ENCODE results near the gene MICU1.
"Not testable (repeated sequence)": the region's sequence is repeated elsewhere in the genome, so short reads cannot be mapped to it uniquely, and the experiment has no call there.

MICU1 gene

DNA sequence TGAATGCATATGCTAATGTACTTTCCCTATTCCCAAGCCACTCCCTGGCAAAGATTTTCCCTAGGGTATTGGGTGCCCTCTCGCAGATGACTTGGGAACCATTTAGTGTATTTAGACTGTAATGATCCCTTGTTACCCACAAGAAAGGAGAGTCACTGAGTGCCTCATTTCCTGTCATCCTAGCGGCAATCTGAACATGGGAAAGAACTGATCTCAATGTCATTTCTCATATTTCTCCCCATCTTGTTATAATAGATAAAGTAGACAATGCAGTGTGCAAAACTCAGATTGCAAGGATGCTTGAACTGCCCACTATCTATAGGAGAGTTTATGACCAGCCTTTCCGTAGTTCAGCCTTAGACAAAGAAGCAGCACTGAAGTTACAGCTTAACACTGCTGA, 123.3 kb downstream of the MICU1 start:
- DNase-seq = peak; percentile 34 to 51

DNA sequence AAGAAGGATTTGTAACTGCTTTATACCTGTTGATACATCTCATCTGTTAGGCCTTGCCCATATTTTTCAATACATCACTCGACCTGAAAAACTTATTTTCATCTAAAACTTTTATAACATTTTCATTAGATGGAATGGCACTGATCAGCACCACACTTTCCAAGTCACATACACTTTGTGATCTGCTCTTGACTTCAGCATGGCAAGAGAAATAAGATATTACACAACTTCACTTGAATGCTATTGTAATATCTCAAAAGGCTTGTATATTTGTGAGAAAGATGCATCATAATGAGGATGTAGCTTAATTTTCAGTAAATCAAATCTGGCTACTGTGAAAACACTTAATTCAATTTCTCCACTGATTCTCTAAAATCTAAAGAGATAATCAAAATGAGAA, 126.2 kb downstream of the MICU1 start:
- DNase-seq = peak in 1 of 2 donors; percentile 25

DNA sequence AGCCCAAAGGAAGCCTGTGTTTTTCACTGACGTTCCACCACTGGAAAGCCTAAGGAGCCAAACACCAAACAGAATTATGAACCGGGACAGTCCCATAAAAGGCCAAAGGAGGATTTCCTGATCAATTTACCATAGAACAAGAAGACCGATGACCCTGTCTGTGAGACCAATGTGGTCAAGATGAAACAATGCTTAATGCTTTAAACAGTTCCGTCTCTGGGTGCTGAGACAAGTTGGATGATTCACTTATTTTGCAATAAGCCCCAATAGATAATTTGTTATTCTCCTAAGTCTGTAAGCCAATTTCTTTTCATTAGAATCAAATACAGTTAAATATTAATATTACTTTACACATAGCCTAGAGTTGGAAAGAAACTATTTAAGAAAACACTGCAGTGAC, 134.9 kb downstream of the MICU1 start:
- DNase-seq = peak in 1 of 2 donors; percentile 51

DNA sequence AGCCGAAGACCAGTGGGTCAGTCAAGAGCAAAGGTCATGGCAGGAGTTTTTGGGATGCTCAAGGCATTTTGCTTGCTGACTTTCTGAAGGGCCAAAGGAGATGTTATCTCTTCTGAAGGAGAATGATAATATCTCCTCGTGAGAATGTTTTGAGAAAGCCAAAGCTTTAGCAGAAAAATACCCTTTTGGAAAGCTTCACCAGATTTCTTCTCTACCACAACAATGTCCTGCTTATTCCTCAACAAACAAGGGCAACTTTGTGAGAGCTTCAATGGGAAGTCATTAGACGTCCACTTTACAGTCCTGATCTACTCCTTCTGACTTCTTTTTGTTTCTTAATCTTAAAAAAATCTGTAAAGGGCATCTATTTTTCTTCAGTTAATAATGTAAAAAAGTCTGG, 138.4 kb downstream of the MICU1 start:
- DNase-seq = no peak

DNA sequence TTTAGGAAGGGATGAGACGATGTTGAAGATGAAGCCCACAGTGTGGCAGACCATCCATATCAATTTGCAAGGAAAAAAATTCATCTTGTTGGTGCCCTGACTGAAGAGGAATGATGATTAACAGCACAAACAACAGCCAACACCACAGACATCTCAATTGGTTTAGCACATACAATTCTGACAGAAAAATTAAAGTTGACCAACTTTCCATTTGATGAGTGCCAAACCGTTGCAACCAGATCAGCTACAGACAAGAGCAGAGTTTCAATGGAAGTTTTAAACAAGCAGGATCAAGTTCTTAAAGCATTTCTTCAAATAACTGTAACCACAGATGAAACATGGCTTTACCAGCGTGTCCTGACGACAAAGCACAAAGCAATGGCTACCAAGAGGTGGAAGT, 138.8 kb downstream of the MICU1 start:
- DNase-seq = no peak

DNA sequence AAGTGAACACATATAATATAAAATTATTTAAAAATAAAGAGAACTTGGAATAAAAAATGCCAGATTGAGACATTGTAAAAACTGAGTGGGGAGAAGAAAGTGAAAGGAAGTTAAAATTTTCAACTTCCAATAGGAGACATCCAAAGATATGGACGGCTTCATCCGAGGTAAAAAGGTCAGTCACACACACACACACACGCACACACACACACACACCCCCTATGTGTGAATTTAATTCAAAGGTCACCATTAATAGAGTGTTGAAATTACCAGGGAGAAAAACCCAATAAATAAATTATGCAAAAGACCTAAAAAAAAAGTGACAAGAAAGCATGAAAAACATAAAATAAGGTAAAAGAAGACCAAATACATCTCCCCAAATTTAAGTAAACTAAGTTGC, 140.2 kb downstream of the MICU1 start:
- DNase-seq = no peak

DNA sequence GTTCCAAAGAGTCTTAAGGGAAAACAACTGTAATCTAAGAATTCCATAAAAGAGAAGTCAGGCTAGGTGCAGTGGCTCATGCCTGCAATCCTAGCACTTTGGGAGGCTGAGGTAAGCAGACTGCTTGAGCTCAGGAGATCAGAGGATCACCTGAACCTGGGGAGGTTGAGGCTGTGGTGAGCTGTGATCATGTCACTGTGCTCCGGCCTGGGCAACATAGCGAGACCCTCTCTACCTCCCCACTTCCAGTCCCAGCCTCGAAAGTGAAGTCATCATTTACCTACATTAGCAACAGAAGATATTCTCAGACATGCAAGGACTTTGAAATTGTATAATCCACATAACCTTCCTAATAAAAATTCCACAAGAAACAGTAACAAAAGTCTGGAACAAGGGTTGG, 141.4 kb downstream of the MICU1 start:
- no peak for DNase-seq

DNA sequence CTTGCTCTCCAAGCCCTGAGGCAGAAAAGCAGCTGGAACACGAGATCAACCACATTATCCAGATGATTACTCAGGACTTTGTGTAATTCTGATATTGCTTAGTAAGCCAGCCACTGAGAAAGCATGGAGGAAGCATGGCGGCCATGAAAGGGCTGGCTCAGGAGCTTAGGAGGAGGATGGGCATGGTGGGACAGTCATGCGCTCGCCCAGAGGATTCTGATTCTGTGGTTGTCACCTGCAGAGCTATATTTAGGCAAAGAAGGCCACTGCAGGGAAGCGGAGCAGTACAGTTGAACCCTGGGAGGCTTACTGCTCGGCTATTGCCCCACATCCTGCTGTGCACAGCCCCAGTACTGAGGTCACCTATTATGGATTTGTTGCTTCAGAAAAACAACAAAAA, 142.4 kb downstream of the MICU1 start:
- DNase-seq = peak; percentile 48 to 71

DNA sequence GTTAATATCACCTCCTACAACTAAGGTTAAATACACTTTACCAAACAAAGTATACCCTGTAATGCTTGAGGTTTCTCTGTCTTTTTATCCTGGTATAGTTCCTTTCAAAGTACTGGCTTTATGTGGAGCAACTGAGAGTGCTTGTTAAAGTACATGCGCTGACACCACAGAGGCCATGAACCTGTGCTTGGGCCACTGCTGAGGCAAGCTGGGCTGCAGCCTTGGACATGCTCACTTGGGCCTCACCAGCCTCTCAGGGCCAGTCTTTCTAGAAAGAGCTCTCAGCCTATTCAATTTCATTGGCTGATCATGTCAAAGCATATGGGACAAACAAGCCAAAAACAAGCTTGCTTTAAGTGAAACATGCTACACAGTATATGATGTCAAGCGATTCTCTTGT, 145.0 kb downstream of the MICU1 start:
- no peak for DNase-seq

DNA sequence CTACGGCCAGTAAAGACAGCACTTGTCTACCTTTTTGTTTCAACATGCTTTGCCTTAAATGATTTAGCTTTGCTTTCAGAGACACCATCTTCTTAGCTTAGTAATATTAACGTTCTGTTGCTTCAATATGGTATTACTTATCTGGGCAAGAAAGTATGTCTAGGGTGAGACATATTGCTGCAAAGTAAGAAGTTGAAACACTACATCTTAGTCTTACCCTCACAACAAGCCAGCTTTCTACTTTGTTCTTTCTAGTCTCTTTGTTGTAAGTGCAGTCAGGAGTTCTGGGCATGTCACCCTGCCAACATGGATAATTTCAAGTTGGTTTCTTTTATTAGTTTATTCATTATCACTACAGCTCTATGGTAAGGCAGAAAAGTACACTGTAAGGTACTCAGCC, 148.4 kb downstream of the MICU1 start:
- DNase-seq = no peak

DNA sequence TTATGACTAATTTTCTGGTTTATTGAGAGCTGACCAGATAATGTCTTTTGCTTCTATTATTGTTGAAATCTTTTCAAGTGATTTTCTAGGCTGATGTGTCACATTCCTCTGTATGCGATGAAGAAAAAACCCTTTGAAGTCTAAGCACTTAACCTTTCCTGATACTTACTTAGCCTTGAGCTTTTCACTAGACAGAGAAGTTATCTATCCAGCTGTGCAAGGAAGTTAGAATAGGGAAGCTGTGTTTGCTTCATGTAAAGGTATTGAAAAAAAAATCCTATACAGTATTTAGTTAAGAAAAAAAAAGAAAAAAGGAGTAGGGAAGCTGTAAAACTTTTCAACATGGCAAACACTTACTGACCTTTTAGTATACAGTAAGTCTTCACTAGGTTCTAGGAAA, 153.6 kb downstream of the MICU1 start:
- DNase-seq = no peak

DNA sequence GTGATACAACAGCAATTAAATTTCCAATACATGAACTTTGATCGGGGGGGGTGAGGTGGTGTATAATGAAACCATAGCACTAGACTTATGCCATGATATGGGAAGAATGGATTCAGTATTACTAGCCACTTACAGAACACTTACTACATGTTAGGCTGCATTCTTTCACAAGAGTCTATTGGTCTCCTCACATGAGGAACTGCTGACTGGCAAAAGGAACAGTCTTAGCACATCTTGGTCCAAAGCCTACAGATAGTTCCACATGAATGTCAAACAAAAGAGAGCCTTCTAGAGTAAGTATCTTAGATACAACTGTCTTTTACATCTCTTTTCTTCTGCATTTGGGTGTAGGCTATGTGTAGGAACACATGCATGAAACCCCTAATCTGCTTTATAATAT, 155.2 kb downstream of the MICU1 start:
- peak; percentile 64 to 90 for DNase-seq

DNA sequence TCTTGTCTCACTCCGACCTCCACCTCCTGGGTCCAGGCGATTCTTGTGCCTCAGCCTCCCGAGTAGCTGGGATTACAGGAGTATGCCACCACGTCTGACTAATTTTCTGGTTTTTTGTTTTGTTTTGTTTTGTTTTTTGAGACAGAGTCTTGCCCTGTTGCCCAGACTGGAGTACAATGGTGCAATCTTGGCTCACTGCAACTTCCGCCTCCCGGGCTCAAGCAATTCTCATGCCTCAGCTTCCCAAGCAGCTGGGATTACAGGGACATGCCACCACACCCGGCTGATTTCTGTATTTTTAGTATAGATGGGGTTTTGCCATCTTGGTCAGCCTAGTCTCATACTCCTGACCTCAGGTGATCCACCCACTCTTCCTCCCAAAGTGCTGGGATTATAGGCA, 158.8 kb downstream of the MICU1 start:
- DNase-seq = not testable (repeated sequence)

DNA sequence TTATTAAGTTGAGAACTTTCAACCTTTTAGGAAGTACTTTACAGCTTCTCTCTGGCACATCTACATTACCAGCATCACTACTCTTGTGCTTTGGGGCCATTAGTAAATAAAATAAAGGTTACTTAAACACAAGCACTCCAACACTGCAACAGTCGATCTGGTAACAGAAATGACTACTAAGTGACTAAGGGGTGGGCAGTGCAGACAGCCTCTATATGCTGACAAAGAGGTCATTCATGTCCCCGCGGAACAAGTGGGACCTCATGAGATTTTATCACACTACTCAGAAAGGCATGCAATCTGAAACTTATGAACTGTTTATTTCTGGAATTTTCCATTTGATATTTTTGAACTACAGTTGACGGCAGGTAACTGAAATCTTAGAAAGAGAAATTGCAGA, 159.9 kb downstream of the MICU1 start:
- no peak for DNase-seq

DNA sequence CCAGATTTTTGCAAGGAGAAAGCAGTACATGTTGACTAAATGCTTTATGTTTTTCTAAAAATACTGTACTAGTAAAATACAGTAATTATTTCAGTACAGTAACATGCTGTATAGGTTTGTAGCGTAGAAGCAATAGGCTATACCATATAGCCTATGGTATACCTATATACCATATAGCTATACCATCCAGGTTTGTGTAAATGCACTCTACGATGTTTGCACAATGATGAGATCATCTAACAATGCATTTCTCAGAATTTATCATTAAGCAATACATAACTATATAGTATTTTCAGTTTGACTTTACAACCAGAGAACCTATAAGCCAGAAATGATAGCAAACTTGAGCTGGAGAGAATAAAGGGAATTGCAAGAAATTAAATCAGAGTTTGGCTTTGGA, 161.4 kb downstream of the MICU1 start:
- DNase-seq = no peak

DNA sequence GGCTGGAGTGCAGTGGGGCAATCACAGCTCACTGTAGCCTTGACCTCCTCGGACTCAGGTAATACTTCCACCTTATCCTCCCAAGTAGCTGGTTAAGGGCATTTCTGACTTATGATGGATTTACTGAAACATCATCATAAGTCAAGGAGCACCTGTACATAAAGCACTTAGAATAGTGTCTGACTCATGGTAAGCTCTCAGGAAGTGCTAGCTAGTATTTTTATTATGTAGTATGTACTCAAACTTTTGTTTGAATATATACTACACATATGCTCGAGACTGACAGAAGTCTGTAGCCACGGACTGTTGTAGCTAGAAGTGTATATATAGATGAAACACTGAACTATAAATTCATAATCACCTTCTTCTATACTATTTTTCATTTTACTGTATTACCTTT, 163.6 kb downstream of the MICU1 start:
- DNase-seq = no peak

DNA sequence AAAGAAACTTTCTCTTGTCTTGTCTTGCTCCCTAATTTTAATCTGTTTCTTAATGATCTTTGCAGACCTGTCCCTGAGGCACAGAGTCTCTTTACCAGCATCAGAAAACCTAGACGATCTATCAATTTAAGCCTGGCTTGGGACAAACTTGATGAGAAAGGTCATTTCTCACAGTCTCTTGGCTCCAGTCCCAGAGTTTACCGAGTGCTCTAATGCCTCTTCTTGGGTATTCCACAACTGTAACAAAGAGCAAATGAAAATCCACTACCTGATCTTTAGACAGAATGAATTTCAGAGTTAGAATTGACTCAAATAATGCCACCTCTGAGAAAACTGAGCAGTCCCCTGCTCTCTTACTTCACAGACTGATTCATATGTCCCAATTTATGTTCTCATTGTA, 164.8 kb downstream of the MICU1 start:
- no peak for DNase-seq

DNA sequence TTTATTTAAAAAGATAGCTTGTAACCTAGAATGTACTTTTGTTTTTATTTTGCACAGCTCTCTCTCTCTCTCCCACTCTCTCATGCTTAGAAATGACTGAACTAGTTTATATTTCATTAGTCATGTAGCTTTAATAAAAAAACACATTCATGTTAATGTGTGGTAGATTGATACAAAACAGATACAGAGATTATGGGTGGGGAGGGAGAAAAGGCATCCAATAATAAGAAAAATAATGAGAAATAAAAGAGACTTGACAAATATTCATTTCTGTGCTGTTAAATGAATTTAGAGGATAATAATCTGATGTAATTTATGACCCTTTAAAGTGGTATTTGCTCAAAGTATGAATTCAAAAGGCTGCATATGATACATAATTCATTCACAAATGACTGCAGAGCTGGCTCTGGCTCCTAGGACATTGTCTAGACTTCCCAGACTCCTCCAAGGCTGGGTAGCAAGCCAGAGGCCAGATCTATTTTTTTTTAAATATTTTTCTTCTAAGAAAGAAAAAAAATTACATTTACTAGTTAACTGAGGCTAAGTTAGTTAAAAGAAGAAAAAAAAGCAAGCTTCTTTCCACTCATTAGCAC, 165.5 kb downstream of the MICU1 start:
- no peak for DNase-seq

DNA sequence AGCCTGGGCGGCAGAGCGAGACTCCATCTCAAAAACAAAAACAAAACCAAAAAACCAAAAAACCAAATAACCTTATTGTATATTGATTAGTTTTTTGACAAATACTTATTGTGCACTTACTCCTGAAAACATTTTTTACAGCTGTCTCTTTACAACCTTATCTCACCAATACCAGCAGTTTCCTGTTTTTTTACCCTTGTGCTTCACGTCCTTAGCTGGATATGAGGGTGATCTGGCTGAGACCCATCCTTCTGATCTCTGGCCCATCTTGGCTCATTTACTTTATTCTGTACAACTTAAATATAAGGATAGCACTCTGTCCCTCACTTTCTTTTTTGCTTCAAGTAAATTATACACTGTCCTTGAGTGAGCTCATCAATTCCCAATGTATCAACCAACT, 166.6 kb downstream of the MICU1 start:
- no peak for DNase-seq

DNA sequence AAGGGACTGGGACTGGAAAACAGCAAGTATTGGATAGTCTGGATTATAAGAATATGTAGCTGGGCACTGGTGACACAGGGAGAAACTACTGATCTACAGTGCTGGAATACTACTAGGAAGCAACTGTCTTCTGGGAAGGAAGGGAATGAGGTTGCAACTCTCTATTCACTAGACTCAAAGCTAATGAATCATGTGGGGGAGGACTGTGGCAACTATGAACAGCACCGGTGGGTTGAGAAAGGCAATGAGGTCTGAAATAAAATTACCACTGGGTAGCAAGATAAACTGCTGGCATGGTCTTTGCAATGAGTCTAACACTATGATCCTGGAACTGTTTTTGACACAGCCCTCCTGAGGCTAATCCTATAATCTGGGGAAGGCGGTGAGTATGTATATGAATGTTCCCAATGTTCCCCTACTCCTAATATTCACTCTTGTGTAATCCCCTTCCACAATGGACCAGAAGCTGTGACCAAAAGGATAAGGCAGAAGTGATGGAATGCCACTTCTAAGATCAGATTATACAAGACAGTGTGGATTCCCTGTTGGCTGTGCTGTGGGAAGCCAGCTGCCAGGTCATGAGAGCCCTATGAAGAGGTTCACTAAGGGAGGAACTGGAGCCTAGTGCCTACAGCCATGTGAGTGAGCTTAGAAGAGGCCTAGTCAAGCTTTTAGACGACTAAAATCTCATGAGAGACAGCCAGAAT, 169.8 kb downstream of the MICU1 start:
- peak; percentile 40 to 76 for DNase-seq

DNA sequence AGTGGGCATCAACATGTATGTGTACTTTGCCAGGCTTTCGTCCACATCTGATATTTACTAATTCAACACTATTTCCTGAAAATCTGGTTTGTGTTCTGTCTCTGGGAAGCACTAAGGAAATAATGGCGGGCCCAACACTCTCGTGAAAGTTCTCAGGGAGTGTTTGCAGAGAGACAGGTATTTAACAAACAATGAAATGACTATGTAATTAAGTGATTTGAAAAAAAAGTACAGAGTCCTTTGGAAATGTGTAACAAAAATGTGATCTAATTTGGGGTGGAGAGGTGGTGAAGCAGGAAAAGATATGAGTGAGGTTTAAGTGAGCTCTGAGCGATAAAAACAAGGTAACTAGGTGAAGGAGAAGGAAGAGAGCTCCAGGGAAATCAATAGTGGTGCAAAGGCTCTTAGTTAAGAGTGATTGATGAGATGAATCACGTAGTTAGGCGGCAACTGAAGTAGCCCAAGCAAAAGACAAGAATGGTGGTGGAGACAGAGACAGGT, 175.9 kb downstream of the MICU1 start:
- no peak for DNase-seq

DNA sequence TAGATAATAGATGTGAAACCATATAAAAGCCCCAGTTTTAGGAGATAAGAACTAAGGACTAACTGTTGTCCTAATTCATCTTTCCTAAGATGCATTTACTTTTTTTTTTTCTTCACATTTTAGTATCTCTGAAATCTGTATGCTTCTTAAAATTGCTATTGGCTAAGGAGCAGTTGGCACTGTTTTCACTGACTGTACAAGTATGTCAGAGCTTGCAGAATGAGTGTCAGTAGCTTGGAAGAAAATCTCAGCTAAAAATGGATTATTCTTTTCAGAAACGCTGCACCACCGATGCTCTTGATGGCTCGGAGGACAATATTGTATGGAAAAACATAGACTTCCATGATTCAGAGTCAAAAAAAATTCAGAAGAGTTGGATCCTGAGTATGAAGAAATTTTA, 180.0 kb downstream of the MICU1 start:
- no peak for DNase-seq

DNA sequence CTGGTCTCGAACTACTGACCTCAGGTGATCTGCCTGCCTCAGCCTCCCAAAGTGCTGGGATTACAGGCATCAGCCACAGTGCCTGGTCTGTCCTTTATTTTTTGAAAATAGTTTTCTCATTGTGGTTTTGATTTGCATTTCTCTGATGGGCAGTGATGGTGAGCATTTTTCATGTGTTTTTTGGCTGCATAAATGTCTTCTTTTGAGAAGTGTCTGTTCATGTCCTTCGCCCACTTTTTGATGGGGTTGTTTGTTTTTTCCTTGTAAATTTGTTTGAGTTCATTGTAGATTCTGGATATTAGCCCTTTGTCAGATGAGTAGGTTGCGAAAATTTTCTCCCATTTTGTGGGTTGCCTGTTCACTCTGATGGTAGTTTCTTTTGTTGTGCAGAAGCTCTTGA, 182.9 kb downstream of the MICU1 start:
- not testable (repeated sequence) for DNase-seq

DNA sequence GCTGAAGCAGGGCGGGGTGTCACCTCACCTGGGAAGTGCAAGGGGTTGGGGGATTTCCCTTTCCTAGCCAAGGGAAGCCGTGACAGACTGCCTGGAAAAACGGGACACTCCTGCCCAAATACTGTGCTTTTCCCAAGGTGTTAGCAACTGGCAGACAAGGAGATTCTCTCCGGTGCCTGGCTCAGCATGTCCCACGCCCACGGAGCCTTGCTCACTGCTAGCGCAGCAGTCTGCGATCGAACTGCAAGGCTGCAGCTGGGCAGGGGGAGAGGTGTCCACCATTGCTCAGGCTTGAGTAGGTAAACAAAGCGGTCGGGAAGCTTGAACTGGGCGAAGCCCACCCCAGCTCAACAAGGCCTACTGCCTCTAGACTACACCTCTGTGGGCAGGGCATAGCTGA, 190.3 kb downstream of the MICU1 start:
- no peak for DNase-seq

DNA sequence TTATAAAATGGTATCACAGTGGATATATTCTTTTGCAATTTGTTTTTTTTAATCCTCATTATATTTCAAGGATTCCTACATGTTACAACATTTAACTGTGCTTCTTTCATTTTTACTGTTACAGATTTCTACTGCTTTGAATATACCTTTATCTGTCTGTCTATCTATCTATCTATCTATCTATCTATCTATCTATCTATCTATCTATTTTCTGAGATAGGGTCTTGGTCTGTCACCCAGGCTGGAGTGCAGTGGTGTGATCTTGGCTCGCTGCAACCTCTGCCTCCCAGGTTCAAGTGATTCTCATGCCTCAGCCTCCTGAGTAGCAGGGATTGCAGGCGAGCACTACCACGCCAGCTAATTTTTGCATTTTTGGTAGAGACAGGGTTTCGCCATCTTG, 194.9 kb downstream of the MICU1 start:
- not testable (repeated sequence) for DNase-seq

Measured in inflammatory macrophage treated with lipopolysaccharide for 1 hour (primary cell).